HCT116 (cell line): Measurements from ENCODE around the gene SAA1. TPM values are rescaled to one million over a fixed set of nuclear protein-coding genes. Genes with fewer than 3 reads are reported as not detected.

Experiments used
- ATAC-seq: fragments of 200-7000 bp; cut with Tn5 transposase; 2 replicates; pipeline ENCODE4 v1.9.1; 2020; ENCODE audit warnings: mild to moderate bottlenecking, moderate library complexity
- BruUV-seq: library from RNA; stranded (reverse); fragments of 400-500 nt; replicated peaks from 2 replicates; lab custom pipeline; 2021; lab: Mats Ljungman, UMichigan
- CTCF ChIA-PET: fragments of 300-600 bp; sonication (Branson Sonifier 250); formaldehyde crosslinking; loops from one replicate; lab custom pipeline; 2021; ENCODE audit warnings: antibody characterized with exemption; lab: Charles Lee
- POLR2A ChIA-PET: fragments of 300-600, 350-600 bp; sonication (Branson Sonifier 250); formaldehyde crosslinking; loops from one replicate; lab custom pipeline; 2021; ENCODE audit warnings: antibody characterized with exemption; lab: Charles Lee
- RAD21 ChIA-PET, 2 experiments: fragments of 300-600 bp; sonication (Branson Sonifier 250); formaldehyde crosslinking; loops; one replicate each; lab custom pipeline; 2023; ENCODE audit warnings: low total read pairs in 2 of 2; ENCODE audit not compliant: uncharacterized antibody in 2 of 2, unreplicated experiment in 2 of 2, low non-redundant PET in 1 of 2; lab: Charles Lee
- DNase-seq: peaks from one replicate; pipeline ENCODE4 v3.0.0-alpha.2; 2010; ENCODE audit warnings: low read depth, low spot score
- H2AFZ ChIP-seq: fragments of 200-600 bp; shearing (Covaris generic), sonication (generic); 2 replicates; pipeline ENCODE4 v1.6.1; 2017; ENCODE audit warnings: low read depth, mixed run types, mixed read lengths, antibody characterized with exemption, low read length; ENCODE audit not compliant: poor library complexity, severe bottlenecking
- H3K27ac ChIP-seq: 2 replicates; pipeline ENCODE4 v1.5.1; 2012; ENCODE audit warnings: low read depth, low read length
- H3K27me3 ChIP-seq: fragments of 200-600 bp; sonication (generic); 2 replicates; pipeline ENCODE4 v1.6.1; 2016; ENCODE audit warnings: mixed run types, low read length, mixed read lengths; ENCODE audit not compliant: insufficient read depth
- H3K36me3 ChIP-seq, 2 experiments: fragments of 200-500 bp in 1 of 2; fragments of 200-600 bp in 1 of 2; sonication (Bioruptor generic) in 1 of 2; sonication (generic) in 1 of 2; 2 replicates each; pipeline versions ENCODE4 v1.5.1 to v1.6.1; 2014 to 2016; ENCODE audit warnings: low read length in 2 of 2, inconsistent platforms in 1 of 2, mixed read lengths in 1 of 2, mixed run types in 1 of 2; ENCODE audit not compliant: insufficient read depth in 2 of 2, control insufficient read depth in 1 of 2
- H3K4me1 ChIP-seq, 2 experiments: fragments of 200-600 bp in 1 of 2; sonication (generic) in 1 of 2; 2 replicates each; pipeline versions ENCODE4 v1.5.1 to v1.6.1; 2012 to 2017; ENCODE audit warnings: low read length in 2 of 2, inconsistent platforms in 1 of 2, mild to moderate bottlenecking in 1 of 2, mixed read lengths in 1 of 2, mixed run types in 1 of 2, moderate library complexity in 1 of 2; ENCODE audit not compliant: insufficient read depth in 2 of 2, control insufficient read depth in 1 of 2
- H3K4me2 ChIP-seq: fragments of 200-600 bp; sonication (generic); 2 replicates; pipeline ENCODE4 v1.6.1; 2017; ENCODE audit warnings: mixed run types, low read length, mixed read lengths
- H3K4me3 ChIP-seq, 2 experiments: fragments of 200-600 bp in 1 of 2; sonication (generic) in 1 of 2; replicated peaks in 1 of 2; 2 replicates each; pipeline ENCODE4 v1.5.1; 2011 to 2016; ENCODE audit warnings: low read length in 2 of 2, control low read depth in 1 of 2, low read depth in 1 of 2, mild to moderate bottlenecking in 1 of 2, mixed read lengths in 1 of 2, mixed run types in 1 of 2
- H3K79me2 ChIP-seq: fragments of 200-600 bp; sonication (generic); 2 replicates; pipeline ENCODE4 v1.6.1; 2017; ENCODE audit warnings: mild to moderate bottlenecking, mixed run types, low read length, moderate library complexity, mixed read lengths; ENCODE audit not compliant: insufficient read depth
- H3K9ac ChIP-seq: fragments of 200-600 bp; sonication (generic); 2 replicates; pipeline ENCODE4 v1.6.1; 2016; ENCODE audit warnings: low read length, mixed read lengths
- H3K9me2 ChIP-seq: fragments of 200-600 bp; sonication (generic), shearing (Covaris generic); 2 replicates; pipeline ENCODE4 v1.6.1; 2017; ENCODE audit warnings: mixed run types, mild to moderate bottlenecking, moderate library complexity; ENCODE audit not compliant: insufficient read depth
- H3K9me3 ChIP-seq, 2 experiments: fragments of 200-500 bp in 1 of 2; fragments of 200-600 bp in 1 of 2; sonication (Bioruptor generic) in 1 of 2; sonication (generic) in 1 of 2; 2 replicates each; pipeline ENCODE4 v1.6.1; 2014 to 2017; ENCODE audit warnings: low read length in 2 of 2, mixed read lengths in 2 of 2, inconsistent platforms in 1 of 2, low read depth in 1 of 2, mild to moderate bottlenecking in 1 of 2, mixed run types in 1 of 2, moderate library complexity in 1 of 2; ENCODE audit not compliant: control insufficient read depth in 1 of 2, insufficient read depth in 1 of 2
- H4K20me1 ChIP-seq: fragments of 200-600 bp; sonication (generic), shearing (Covaris generic); 2 replicates; pipeline ENCODE4 v1.6.1; 2017; ENCODE audit warnings: mixed run types, mild to moderate bottlenecking, moderate library complexity; ENCODE audit not compliant: insufficient read depth
- CTCF ChIP-seq, 3 experiments: fragments of 200-600 bp in 1 of 3; sonication (generic) in 1 of 3; IDR thresholded peaks in 2 of 3; conservative IDR thresholded peaks in 1 of 3; 2 replicates each; pipeline ENCODE4 v1.5.1; 2012 to 2017; ENCODE audit warnings: low read depth in 2 of 3, low read length in 2 of 3, antibody characterized with exemption in 1 of 3, borderline replicate concordance in 1 of 3, control low read depth in 1 of 3, mild to moderate bottlenecking in 1 of 3, mixed read lengths in 1 of 3, mixed run types in 1 of 3, moderate library complexity in 1 of 3; ENCODE audit not compliant: insufficient read depth in 1 of 3
- EGR1 ChIP-seq: IDR thresholded peaks from 2 replicates; pipeline ENCODE4 v1.6.1; 2012; ENCODE audit warnings: low read depth
- JUND ChIP-seq: IDR thresholded peaks from 2 replicates; pipeline ENCODE4 v1.6.1; 2012
- POLR2A ChIP-seq: IDR thresholded peaks from 2 replicates; pipeline ENCODE4 v1.7.0; 2011; ENCODE audit warnings: borderline replicate concordance; ENCODE audit not compliant: insufficient read depth, insufficient read length; ENCODE audit errors: extremely low read depth
- SIN3A ChIP-seq: IDR thresholded peaks from 2 replicates; pipeline ENCODE4 v1.6.1; 2012; ENCODE audit warnings: low read depth
- SRF ChIP-seq: IDR thresholded peaks from 2 replicates; pipeline ENCODE4 v1.6.1; 2012; ENCODE audit warnings: low read depth
- intact Hi-C: fragments of 100-400 bp; cut with micrococcal nuclease; formaldehyde crosslinking; loops from 2 replicates; pipeline ENCODE4 v1.10.0; 2022
- total RNA-seq: library from RNA; stranded (reverse); gene quantifications from one replicate; pipeline ENCODE4 v1.2.1, GENCODE V29; 2021; ENCODE audit not compliant: unreplicated experiment
- TF ChIP-seq, protein P1 (sequence below): IDR thresholded peaks from 2 replicates; pipeline ENCODE4 v1.6.1; 2012

SAA1 gene
- total RNA-seq, 1 experiment from 2014 or later, result 8.6 TPM

DNA sequence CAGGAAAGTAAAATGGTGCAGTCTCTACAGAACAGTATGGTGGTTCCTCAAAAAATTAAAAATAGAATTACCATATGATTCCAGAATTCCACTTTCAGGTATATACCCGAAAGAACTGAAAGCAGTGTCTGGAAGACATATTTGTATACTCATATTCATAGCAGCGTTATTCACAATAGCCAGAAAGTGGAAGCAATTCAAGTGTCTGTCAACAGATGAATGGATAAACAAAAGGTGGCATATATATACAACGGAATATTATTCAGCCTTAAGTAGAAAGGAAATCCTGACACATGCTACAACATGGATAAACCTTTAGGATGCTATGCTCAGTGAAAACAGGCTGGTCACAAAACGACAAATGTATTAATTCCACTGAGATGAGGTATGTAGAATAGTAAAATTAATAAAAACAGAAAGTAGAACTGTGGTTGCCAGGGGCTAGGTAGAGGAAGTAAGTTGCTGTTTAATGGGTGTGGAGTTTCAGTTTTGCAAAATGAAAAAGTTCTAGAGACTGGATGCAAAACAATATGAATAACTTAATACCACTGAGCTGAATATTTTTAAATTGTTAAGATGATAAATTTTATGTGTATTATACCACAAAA, 14.5 kb downstream of the SAA1 start:
- no peaks in the 10 kb centered on the region for H3K9me2 ChIP-seq
- POLR2A ChIA-PET, result no interaction called here
- CTCF ChIA-PET, result no interaction called here
- H3K9me3 ChIP-seq, result no peaks in the 10 kb centered on the region
- H3K79me2 ChIP-seq, result no peaks in the 10 kb centered on the region
- no peak for ATAC-seq
- H3K4me2 ChIP-seq, result no peak overlapping the region
- TF ChIP-seq, protein P1, sequence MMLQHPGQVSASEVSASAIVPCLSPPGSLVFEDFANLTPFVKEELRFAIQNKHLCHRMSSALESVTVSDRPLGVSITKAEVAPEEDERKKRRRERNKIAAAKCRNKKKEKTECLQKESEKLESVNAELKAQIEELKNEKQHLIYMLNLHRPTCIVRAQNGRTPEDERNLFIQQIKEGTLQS, result no peak
- TF ChIP-seq CTCF (IDR thresholded peaks at IDR 0.05 in 2 of 3, conservative IDR thresholded peaks at IDR 0.05 in 1 of 3; ENCODE audit: borderline replicate concordance in 1 of 3, insufficient read depth in 1 of 3, low read depth in 2 of 3, low read length in 2 of 3), result no peak
- TF ChIP-seq EGR1, result no peak
- no peak for TF ChIP-seq SIN3A
- TF ChIP-seq, all 23 proteins: peak for 0
- no peak overlapping the region for H3K27ac ChIP-seq
- no peaks in the 10 kb centered on the region for H4K20me1 ChIP-seq
- H3K36me3 ChIP-seq, result peaks cover 24 to 26% of the 10 kb centered on the region in 2 experiments
- no peak overlapping the region for H2AFZ ChIP-seq
- no peaks in the 10 kb centered on the region for H3K27me3 ChIP-seq
- no peak overlapping the region for H3K9ac ChIP-seq
- H3K4me3 ChIP-seq, result no peak overlapping the region
- BruUV-seq, result no TSS peak
- DNase-seq, result no peak
- RAD21 ChIA-PET, result no interaction called here
- no peaks in the 10 kb centered on the region for H3K4me1 ChIP-seq
- intact Hi-C loops, result no loop called here

DNA sequence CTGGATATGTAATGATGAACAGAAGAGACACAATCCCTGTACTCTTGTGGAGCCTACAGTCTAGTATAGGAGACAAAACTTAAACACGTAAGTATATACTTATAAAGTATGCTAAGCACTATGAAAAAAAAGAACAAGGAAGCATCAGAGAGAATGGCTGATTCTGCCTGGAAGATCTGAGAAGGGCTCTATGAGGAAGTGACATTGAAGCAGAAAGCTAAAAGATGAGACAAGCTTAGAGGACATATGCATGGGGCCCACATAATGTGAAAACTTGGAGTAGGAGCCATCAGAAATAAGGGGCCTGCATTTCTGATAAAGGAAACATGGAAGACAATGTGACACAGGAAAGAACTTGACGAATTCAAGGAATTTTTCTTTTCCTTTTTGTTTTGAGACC, 16.6 kb downstream of the SAA1 start:
- Histone ChIP-seq H3K4me3 (no peak overlapping the region), H4K20me1 (no peaks in the 10 kb centered on the region), H2AFZ (no peak overlapping the region), H3K79me2 (no peaks in the 10 kb centered on the region), H3K4me2 (no peak overlapping the region), H3K4me1 (no peaks in the 10 kb centered on the region), H3K36me3 (peaks cover 34 to 41% of the 10 kb centered on the region in 2 experiments), H3K9me2 (no peaks in the 10 kb centered on the region), H3K27ac (no peak overlapping the region), H3K9ac (no peak overlapping the region), H3K27me3 (no peaks in the 10 kb centered on the region), H3K9me3 (no peaks in the 10 kb centered on the region)
- RAD21 ChIA-PET, result no interaction called here
- BruUV-seq, result no TSS peak
- ATAC-seq (no peak), DNase-seq (no peak)
- TF ChIP-seq SRF (no peak), CTCF (IDR thresholded peaks at IDR 0.05 in 2 of 3, conservative IDR thresholded peaks at IDR 0.05 in 1 of 3; ENCODE audit: borderline replicate concordance in 1 of 3, insufficient read depth in 1 of 3, low read depth in 2 of 3, low read length in 2 of 3) (no peak), POLR2A (no peak), JUND (no peak)
- CTCF ChIA-PET, result no interaction called here
- POLR2A ChIA-PET, result no interaction called here
- intact Hi-C loops, result no loop called here
